ENCODE measurements around the gene EZH2.
A peak's percentile ranks its signal among the peaks of the same experiment; 100 is the strongest.

Gene EZH2

GRCh38 chr7:148905093-148905666 lies 21.1 kb upstream of the EZH2 start:
- Histone ChIP-seq H3K9me3 (ENCODE audit: control insufficient read depth in 5 of 5, low read length in 5 of 5) (no peaks in the 10 kb centered on the region), H3K9ac (ENCODE audit: low read length in 5 of 5) (peak overlapping the region in 1 of 5 donors; percentile 12)

GRCh38 chr7:148903504-148903903 lies 19.4 kb upstream of the EZH2 start:
- no peak overlapping the region for H3K4me3 ChIP-seq (ENCODE audit: low read depth in 1 of 5, low read length in 5 of 5)
- no peaks in the 10 kb centered on the region for H3K4me1 ChIP-seq (ENCODE audit: control insufficient read depth in 5 of 5, insufficient read depth in 5 of 5, low read length in 5 of 5)
- no peaks in the 10 kb centered on the region for H3K36me3 ChIP-seq (ENCODE audit: control insufficient read depth in 5 of 5, insufficient read depth in 5 of 5, low read length in 5 of 5)
- H3K9ac ChIP-seq (ENCODE audit: low read length in 5 of 5) = no peak overlapping the region
- peaks cover 0 to 4% (median under 1%) of the 10 kb centered on the region in 5 donors for H3K27me3 ChIP-seq (ENCODE audit: control insufficient read depth in 5 of 5, insufficient read depth in 4 of 5, low read length in 5 of 5)
- H3K9me3 ChIP-seq (ENCODE audit: control insufficient read depth in 5 of 5, low read length in 5 of 5) = no peaks in the 10 kb centered on the region
- H3K27ac ChIP-seq (ENCODE audit: low read depth, low read length) = no peak overlapping the region

More at GRCh38 chr7:148905093-148905666, 21.1 kb upstream of the EZH2 start:
- Histone ChIP-seq H3K4me1 (ENCODE audit: control insufficient read depth in 5 of 5, insufficient read depth in 5 of 5, low read length in 5 of 5) (no peaks in the 10 kb centered on the region), H3K27me3 (ENCODE audit: control insufficient read depth in 5 of 5, insufficient read depth in 4 of 5, low read length in 5 of 5) (peaks cover 0 to 6% (median 3%) of the 10 kb centered on the region in 5 donors), H3K36me3 (ENCODE audit: control insufficient read depth in 5 of 5, insufficient read depth in 5 of 5, low read length in 5 of 5) (no peaks in the 10 kb centered on the region), H3K4me3 (ENCODE audit: low read depth in 1 of 5, low read length in 5 of 5) (no peak overlapping the region), H3K27ac (ENCODE audit: low read depth, low read length) (no peak overlapping the region)

- Histone ChIP-seq H3K4me3 (ENCODE audit: low read depth in 1 of 5, low read length in 5 of 5) (no peak overlapping the region), H3K27ac (ENCODE audit: low read depth, low read length) (no peak overlapping the region), H3K9me3 (ENCODE audit: control insufficient read depth in 5 of 5, low read length in 5 of 5) (no peaks in the 10 kb centered on the region), H3K9ac (ENCODE audit: low read length in 5 of 5) (no peak overlapping the region), H3K4me1 (ENCODE audit: control insufficient read depth in 5 of 5, insufficient read depth in 5 of 5, low read length in 5 of 5) (no peaks in the 10 kb centered on the region), H3K36me3 (ENCODE audit: control insufficient read depth in 5 of 5, insufficient read depth in 5 of 5, low read length in 5 of 5) (no peaks in the 10 kb centered on the region), H3K27me3 (ENCODE audit: control insufficient read depth in 5 of 5, insufficient read depth in 4 of 5, low read length in 5 of 5) (peaks cover 0 to 8% (median 2%) of the 10 kb centered on the region in 5 donors)
Measured at GRCh38 chr7:148901178-148901577, 17.1 kb upstream of the EZH2 start.

GRCh38 chr7:148898845-148899484 lies 14.9 kb upstream of the EZH2 start:
- Histone ChIP-seq H3K4me3 (ENCODE audit: low read depth in 1 of 5, low read length in 5 of 5) (no peak overlapping the region), H3K4me1 (ENCODE audit: control insufficient read depth in 5 of 5, insufficient read depth in 5 of 5, low read length in 5 of 5) (no peaks in the 10 kb centered on the region), H3K9ac (ENCODE audit: low read length in 5 of 5) (no peak overlapping the region), H3K36me3 (ENCODE audit: control insufficient read depth in 5 of 5, insufficient read depth in 5 of 5, low read length in 5 of 5) (no peaks in the 10 kb centered on the region), H3K27me3 (ENCODE audit: control insufficient read depth in 5 of 5, insufficient read depth in 4 of 5, low read length in 5 of 5) (peaks cover 2 to 8% (median 7%) of the 10 kb centered on the region in 5 donors), H3K27ac (ENCODE audit: low read depth, low read length) (no peak overlapping the region), H3K9me3 (ENCODE audit: control insufficient read depth in 5 of 5, low read length in 5 of 5) (no peaks in the 10 kb centered on the region)

GRCh38 chr7:148894591-148894990 lies 10.5 kb upstream of the EZH2 start:
- H3K9ac ChIP-seq (ENCODE audit: low read length in 5 of 5) = no peak overlapping the region
- H3K4me3 ChIP-seq (ENCODE audit: low read depth in 1 of 5, low read length in 5 of 5) = no peak overlapping the region
- no peaks in the 10 kb centered on the region for H3K9me3 ChIP-seq (ENCODE audit: control insufficient read depth in 5 of 5, low read length in 5 of 5)
- H3K36me3 ChIP-seq (ENCODE audit: control insufficient read depth in 5 of 5, insufficient read depth in 5 of 5, low read length in 5 of 5) = no peaks in the 10 kb centered on the region
- peaks cover 2 to 12% (median 7%) of the 10 kb centered on the region in 5 donors for H3K27me3 ChIP-seq (ENCODE audit: control insufficient read depth in 5 of 5, insufficient read depth in 4 of 5, low read length in 5 of 5)
- H3K4me1 ChIP-seq (ENCODE audit: control insufficient read depth in 5 of 5, insufficient read depth in 5 of 5, low read length in 5 of 5) = no peaks in the 10 kb centered on the region
- no peak overlapping the region for H3K27ac ChIP-seq (ENCODE audit: low read depth, low read length)

GRCh38 chr7:148893071-148893470 lies 9.0 kb upstream of the EZH2 start:
- Histone ChIP-seq H3K4me1 (ENCODE audit: control insufficient read depth in 5 of 5, insufficient read depth in 5 of 5, low read length in 5 of 5) (no peaks in the 10 kb centered on the region), H3K9me3 (ENCODE audit: control insufficient read depth in 5 of 5, low read length in 5 of 5) (no peaks in the 10 kb centered on the region), H3K27ac (ENCODE audit: low read depth, low read length) (no peak overlapping the region), H3K27me3 (ENCODE audit: control insufficient read depth in 5 of 5, insufficient read depth in 4 of 5, low read length in 5 of 5) (peaks cover 2 to 12% (median 7%) of the 10 kb centered on the region in 5 donors), H3K9ac (ENCODE audit: low read length in 5 of 5) (no peak overlapping the region), H3K36me3 (ENCODE audit: control insufficient read depth in 5 of 5, insufficient read depth in 5 of 5, low read length in 5 of 5) (no peaks in the 10 kb centered on the region), H3K4me3 (ENCODE audit: low read depth in 1 of 5, low read length in 5 of 5) (no peak overlapping the region)

GRCh38 chr7:148888300-148888699 lies 4.2 kb upstream of the EZH2 start:
- Histone ChIP-seq H3K27me3 (ENCODE audit: control insufficient read depth in 5 of 5, insufficient read depth in 4 of 5, low read length in 5 of 5) (no peaks in the 10 kb centered on the region), H3K36me3 (ENCODE audit: control insufficient read depth in 5 of 5, insufficient read depth in 5 of 5, low read length in 5 of 5) (no peaks in the 10 kb centered on the region), H3K9me3 (ENCODE audit: control insufficient read depth in 5 of 5, low read length in 5 of 5) (no peaks in the 10 kb centered on the region), H3K4me3 (ENCODE audit: low read depth in 1 of 5, low read length in 5 of 5) (no peak overlapping the region), H3K4me1 (ENCODE audit: control insufficient read depth in 5 of 5, insufficient read depth in 5 of 5, low read length in 5 of 5) (peaks cover 0 to 4% (median 3%) of the 10 kb centered on the region in 5 donors), H3K27ac (ENCODE audit: low read depth, low read length) (no peak overlapping the region), H3K9ac (ENCODE audit: low read length in 5 of 5) (no peak overlapping the region)

- Histone ChIP-seq H3K4me3 (ENCODE audit: low read depth in 1 of 5, low read length in 5 of 5) (no peak overlapping the region), H3K9ac (ENCODE audit: low read length in 5 of 5) (no peak overlapping the region), H3K9me3 (ENCODE audit: control insufficient read depth in 5 of 5, low read length in 5 of 5) (no peaks in the 10 kb centered on the region), H3K36me3 (ENCODE audit: control insufficient read depth in 5 of 5, insufficient read depth in 5 of 5, low read length in 5 of 5) (no peaks in the 10 kb centered on the region), H3K4me1 (ENCODE audit: control insufficient read depth in 5 of 5, insufficient read depth in 5 of 5, low read length in 5 of 5) (peaks cover 2 to 13% (median 9%) of the 10 kb centered on the region in 5 donors), H3K27me3 (ENCODE audit: control insufficient read depth in 5 of 5, insufficient read depth in 4 of 5, low read length in 5 of 5) (peaks cover 0 to 3% (median 0%) of the 10 kb centered on the region in 5 donors), H3K27ac (ENCODE audit: low read depth, low read length) (no peak overlapping the region)
Measured at GRCh38 chr7:148886844-148887243, 2.8 kb upstream of the EZH2 start.

GRCh38 chr7:148884299-148885022 lies 370 bp upstream of the EZH2 start:
- Histone ChIP-seq H3K9me3 (ENCODE audit: control insufficient read depth in 5 of 5, low read length in 5 of 5) (no peaks in the 10 kb centered on the region), H3K4me1 (ENCODE audit: control insufficient read depth in 5 of 5, insufficient read depth in 5 of 5, low read length in 5 of 5) (peaks cover 2 to 13% (median 9%) of the 10 kb centered on the region in 5 donors), H3K27ac (ENCODE audit: low read depth, low read length) (peak overlapping the region; percentile 70), H3K36me3 (ENCODE audit: control insufficient read depth in 5 of 5, insufficient read depth in 5 of 5, low read length in 5 of 5) (no peaks in the 10 kb centered on the region), H3K4me3 (ENCODE audit: low read depth in 1 of 5, low read length in 5 of 5) (peak overlapping the region; percentile 68 to 83 (median 74)), H3K27me3 (ENCODE audit: control insufficient read depth in 5 of 5, insufficient read depth in 4 of 5, low read length in 5 of 5) (peaks cover 0 to 3% (median 0%) of the 10 kb centered on the region in 5 donors), H3K9ac (ENCODE audit: low read length in 5 of 5) (peak overlapping the region in 4 of 5 donors; percentile 64 to 76 (median 74))

All from subcutaneous abdominal adipose tissue (tissue), 5 donors.